Right renal cortex interstitium (tissue), 3 donors: ENCODE results near the gene SDK2. TPM values are rescaled to one million over a fixed set of nuclear protein-coding genes. Genes with fewer than 3 reads are reported as not detected.

Experiments used
- DNase-seq, 3 donors: peaks; one replicate each; pipeline ENCODE4 v3.0.0-alpha.2; 2013; ENCODE audit warnings: low read depth in 3 of 3, low spot score in 2 of 3
- polyA plus RNA-seq, 3 donors: library from polyadenylated mRNA; unstranded; fragments of 120-200 nt; gene quantifications; one replicate each; pipeline ENCODE4 v1.2.1, GENCODE V29; 2013; ENCODE audit not compliant: insufficient read length in 3 of 3

Gene SDK2
- polyA plus RNA-seq, 3 donors: 7.7 to 8.4 (median 8.3) TPM

DNA sequence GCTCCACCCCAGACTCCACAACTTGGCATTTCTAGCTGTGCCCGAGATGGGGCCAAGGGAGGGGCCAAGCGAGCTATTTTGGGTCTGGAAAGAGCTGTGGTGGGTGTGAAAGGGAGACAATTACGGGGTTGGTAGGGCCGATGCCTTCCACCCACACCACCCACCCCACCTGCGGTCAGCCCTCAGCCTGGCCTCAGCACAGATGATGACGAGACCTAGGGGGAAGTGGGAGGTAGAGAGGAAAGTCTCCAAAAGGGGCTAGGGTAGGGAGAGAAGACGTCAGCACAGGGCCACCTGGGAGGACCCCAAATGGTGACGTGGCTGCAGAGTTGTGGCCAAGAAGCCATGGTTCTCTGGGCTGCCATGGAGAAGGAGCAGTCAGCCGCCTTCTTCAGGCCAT is 83.1 kb downstream of the SDK2 start:
- DNase-seq: no peak

DNA sequence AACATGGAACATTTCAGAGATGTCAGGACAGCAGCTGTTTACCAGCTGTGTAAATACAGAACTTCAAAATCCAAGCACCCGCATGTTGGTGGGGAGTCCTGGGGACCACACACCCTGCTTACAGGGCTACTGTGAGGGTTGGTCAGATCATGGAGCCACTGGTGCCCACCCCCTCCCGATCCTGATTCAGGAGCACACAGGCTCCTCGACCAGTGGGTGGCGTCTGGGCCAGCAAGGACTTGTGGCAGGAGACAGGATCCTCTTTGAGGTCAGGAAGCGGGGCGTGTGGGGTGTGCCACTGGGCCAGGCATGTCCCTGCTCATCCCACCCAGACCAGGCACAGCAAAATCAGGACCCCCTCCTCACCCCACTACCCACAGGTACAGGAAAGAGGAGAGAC is 83.6 kb downstream of the SDK2 start:
- no peak for DNase-seq

DNA sequence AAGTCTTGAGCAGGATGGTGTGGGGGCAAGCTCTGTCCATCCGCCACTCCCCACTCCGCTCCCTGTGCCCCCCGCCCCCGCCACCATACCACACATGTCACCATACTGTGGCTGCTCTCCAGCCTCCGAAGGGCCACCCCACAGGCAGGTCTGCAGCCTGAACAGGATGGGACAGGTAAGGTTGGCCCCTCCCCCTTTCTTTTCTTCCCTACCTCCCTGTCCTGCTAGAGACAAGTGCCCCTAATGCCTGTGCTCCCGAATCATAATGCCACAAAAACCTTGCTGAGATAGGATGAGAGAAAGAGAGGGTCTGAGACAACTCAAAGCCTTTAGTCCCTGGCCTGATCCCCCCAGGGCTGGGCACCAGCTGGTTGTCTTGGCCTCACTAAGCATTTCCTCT is 84.7 kb downstream of the SDK2 start:
- DNase-seq: no peak

DNA sequence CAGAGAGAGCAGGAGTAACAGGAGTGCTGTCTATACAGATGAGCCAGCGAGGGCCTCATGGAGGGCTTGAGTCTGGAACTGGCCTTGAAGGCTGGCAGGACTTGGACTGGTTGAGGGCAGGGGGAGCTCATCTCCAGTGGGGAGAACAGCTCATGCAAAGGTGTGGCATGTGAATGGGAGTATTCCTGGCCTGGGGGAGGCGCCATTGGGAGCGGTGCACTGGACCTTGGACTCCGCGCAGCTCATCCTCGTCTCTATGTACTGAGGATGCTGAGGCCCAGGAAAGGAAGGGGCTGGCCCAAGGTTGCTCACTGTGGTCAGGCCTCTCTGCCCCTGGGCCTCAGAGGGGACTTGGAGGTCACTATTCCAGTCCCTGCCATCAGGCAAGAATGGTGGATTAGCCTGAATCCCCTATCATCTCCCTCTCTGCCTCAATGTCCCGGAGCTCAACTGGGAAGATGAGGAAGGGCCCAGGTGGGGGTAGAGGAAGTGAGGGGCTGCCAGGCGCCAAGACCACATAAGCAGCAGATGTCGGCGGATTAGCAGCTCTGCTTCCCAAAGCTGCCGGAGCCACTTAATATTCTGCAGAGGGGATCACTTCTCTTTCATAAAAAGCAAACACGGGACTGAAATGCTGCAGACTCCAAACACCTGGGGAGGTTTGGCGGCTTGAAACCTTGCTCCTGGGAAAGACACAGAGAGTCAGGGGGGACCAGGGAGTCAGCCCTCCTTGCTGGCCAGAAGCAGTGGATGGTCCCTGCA is 88.9 kb downstream of the SDK2 start:
- no peak for DNase-seq

DNA sequence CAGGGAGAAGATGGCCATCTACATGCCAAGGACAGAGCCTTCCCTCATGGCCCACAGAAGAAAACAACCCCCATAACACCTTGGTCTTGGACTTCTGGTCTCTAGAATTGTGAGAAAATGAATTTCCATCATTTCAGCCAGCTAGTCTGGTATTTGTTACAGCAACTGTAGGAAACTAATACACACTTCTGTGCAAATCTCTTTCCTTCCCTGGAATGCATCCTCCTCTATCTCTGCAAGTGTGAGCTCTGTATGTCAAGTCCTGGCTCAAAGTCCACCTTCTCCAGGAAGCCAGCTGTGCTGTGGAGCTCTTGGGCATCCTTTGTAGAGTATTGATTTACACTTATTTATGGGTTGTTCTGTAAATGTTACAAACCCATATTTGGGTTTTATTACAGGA is 89.7 kb downstream of the SDK2 start:
- DNase-seq: no peak

DNA sequence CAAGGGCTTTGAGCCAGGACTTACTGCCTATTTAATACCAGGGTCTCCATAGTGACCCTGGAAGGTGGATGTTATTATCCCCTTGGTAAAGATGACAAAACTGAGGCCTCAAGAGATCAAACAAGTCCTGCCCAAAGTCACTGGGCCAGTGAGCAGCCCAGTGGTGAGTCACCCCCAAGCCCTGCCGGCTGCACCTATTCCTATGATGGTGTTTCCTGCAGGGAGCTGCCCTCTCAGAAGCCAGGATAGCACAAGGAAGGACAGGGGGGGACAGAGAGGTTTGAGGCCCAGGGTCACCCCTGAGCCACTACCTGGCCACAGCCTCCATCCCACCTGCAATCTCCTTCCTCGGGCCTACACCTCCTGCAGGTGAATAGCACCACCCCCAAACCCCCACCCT is 90.9 kb downstream of the SDK2 start:
- no peak for DNase-seq

DNA sequence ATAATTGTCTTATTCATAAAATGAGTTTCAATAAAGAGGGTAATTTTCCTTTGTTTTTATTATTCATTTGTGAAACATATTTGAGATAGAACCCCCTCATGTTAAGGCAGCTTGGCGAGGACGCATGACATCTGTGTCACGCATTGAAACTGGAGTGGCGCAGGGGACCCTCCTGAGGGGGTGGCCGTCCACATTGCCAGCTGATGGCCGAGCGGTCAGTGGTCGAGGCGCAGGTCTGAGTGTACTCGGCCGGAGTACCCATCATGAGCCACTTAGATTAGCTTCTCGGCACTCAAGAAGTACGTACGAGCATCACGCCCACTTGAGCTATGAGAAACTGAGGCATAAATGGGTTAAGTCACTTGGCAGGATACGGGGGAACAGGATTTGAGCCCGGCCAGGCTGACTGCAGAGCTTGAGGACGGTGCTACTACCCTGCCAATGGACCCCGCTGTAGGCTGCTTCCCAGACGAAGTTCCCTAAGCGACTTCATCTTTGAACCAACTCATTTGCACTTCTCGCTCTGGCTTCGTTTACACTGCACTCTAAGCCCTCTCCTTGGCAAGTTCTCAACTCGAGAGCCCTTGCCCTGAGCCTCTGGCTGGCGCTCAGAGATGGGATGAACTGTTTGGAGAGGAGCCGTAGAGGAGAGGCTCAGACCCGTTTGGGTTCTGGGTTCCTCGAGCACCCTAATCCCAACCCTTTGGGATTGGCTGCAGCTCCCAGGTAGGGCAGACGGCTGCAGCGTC is 91.8 kb downstream of the SDK2 start:
- no peak for DNase-seq

DNA sequence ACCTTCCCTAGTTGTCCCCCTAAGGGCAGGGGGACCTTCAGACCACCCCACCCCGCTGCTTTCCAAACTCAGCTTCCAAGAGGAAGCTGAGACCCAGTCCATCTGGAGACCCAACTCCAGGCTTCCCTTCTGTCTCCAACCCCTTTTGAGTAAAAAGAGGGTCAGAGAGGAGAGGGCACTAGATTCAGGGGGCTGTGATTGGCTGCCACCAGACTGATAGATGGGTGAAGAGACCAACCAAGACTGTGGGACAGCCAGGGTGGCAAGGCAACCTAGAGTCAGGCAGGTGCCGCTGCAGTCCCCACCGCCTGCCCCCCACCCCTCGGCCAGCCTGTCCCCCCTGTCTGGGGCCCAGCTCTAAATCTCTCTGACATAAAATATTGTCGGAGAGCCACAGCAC is 92.5 kb downstream of the SDK2 start:
- no peak for DNase-seq

DNA sequence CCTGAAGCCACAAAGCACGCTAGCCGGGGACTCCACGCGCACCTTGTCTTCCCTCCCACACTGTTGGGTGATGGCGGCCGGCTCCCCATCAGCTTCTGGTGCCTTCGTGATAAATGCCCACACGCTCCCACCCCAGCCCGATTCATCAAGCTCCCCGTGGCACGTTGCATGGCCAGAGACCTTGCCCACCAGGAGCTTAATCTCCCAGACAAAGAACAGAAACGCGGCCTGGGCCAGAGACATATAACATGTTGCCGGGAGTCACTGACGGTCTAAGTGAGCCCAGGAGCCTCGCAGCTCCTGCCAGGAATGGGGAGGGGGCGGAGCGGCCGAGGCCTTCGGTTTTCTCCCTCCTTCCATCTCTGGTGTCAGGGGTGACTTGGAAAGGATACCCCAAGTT is 93.1 kb downstream of the SDK2 start:
- no peak for DNase-seq

DNA sequence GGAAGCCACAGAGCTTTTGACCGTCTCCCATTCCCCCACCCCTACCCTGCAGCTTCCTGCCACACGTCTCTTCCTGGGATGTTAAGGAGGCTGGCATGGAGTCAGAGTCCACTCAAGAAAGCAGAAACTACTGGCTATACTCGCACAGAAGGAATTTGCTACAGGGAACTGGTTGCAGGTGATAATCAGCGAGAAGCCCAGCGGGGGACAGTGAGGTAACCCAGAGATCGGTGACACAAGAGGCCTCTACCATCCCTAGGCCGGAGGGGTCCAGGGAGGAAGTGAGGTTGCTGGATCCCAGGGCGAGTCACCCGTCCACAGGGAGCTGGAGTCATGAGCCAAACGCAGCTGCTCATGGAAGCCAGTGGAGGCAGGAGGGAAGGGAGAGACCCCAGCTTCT is 93.7 kb downstream of the SDK2 start:
- DNase-seq: no peak

DNA sequence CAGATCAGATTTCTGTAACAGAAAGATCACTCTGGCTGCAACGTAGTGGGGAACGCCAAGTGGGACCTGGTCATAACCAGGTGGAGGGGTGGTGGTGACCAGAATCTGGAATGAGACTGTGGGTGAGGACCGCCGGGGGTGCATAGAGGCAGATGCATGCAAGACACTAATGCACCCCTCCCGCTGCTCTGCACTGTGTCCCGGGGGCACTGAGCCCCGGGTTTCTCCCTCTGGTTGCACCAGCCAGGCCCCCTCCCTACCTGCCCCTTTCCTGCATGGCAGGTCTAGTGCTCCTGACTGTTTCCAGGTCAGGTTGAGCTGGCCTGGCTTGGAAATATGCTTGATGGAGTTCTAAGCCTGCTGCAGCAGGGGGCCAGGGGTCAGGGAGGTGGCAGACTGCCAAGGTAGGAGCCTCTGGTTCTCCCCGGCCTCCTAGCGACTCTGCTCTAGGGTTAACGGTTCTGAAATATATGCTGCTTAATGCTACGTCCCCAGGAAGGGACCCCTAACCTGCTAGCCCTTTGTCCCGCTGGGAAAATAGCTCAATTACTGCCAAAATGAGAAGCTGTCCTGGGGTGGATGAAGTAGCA is 94.3 kb downstream of the SDK2 start:
- DNase-seq: no peak

DNA sequence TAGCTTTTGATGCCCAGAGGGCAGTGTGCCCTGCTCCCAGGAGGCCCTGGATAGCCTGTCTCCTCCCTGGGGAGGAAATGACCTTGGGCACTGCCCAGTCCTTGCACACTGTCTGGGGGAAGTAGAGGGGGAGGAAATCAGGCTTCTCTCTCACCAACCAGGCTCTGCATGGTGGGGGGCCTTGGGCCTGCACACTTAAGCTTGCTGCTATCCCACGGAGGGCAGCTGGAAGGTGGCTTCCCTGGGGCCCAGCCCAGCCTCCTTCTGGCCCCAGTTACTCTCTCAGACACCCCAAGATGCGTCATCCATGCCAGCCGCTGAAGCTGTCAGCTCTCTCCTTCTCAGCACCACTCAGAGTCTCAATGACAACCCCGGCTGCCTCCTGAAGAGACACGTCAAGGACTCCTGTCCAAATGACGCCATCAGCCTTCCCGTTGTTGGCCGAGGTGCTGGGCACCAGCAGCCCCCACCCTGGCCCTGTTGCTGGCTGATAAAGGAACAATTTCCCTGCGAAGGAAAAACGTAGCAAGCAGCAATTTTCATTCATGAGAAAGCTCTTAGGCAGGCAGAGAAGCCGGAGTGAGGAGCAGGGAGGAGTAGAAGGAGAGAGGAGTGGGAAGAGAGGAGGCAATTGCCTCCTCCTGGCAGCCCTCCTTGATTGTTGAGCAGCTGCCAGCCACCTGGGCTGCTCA is 95.5 kb downstream of the SDK2 start:
- DNase-seq: no peak

DNA sequence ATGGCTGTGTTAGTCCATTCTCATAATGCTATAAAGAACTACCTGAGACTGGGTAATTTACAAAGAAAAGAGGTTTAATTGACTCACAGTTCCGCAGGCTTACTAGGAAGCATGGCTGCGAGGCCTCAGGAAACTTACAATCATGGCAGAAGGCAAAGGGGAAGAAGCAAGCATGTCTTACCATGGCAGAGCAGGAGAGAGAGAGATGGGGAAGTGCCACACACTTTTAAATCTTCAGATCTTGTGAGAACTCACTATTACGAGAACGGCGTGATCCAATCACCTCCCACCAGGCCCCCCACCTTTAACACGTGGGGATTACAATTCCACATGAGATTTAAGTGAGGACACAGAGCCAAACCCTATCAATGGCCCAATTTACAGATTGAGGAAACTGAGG is 96.5 kb downstream of the SDK2 start:
- DNase-seq: no peak

DNA sequence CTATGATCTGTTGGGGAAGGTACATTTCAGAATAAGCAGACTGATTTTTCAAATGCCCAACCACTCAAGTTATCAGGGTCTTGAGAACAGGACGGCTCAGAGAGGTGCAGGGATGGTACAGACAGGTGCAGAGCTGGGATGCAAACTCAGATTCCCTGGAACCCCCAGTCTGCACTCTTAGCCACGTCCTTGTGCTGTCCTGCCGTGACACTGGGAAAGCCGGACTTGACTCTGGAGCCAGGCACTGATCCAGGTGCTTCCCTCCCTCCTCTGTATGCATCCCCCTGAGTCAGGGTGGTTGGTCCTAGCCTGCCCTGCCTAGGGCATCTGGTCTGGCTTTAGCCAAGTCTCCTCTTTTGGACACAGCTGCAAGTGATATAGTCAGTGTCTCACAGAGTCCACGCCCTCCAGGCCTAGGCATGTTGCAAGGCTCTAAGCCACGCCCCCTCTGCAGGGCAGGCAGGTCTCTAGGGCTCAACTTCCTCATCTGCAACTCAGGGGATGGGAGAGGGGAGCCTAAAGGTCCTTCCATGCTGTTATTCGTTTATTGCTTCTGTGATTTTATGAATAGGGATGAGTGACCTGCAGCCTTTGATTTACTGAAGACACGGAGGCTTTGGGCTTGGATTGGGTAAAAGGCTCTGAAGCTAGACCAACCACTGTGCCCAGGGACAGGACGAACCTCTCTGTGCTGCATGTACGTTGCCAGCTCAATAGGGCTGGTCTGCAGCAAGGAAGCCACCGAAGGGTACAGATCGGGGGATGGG is 97.3 kb downstream of the SDK2 start:
- DNase-seq: no peak

DNA sequence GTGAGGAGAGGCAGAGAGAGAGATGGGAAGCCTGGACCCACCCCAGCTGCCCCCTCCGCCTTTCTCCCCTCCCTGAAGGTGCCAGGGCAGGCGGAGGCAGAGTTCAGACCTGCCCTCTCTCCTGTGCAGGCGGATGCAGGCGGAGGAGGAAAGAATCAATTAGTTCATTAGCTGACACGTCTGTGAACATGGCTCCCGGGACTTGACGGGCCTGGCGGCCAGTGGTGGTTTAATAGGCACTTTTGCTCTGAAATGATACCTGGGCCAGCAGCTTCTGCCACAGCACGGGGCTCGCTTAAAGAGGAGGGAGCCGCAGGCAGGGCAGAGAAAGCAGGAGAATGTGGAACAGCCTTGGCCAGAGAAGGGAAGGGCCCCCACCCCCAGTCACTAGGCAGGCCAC is 98.1 kb downstream of the SDK2 start:
- DNase-seq: no peak

DNA sequence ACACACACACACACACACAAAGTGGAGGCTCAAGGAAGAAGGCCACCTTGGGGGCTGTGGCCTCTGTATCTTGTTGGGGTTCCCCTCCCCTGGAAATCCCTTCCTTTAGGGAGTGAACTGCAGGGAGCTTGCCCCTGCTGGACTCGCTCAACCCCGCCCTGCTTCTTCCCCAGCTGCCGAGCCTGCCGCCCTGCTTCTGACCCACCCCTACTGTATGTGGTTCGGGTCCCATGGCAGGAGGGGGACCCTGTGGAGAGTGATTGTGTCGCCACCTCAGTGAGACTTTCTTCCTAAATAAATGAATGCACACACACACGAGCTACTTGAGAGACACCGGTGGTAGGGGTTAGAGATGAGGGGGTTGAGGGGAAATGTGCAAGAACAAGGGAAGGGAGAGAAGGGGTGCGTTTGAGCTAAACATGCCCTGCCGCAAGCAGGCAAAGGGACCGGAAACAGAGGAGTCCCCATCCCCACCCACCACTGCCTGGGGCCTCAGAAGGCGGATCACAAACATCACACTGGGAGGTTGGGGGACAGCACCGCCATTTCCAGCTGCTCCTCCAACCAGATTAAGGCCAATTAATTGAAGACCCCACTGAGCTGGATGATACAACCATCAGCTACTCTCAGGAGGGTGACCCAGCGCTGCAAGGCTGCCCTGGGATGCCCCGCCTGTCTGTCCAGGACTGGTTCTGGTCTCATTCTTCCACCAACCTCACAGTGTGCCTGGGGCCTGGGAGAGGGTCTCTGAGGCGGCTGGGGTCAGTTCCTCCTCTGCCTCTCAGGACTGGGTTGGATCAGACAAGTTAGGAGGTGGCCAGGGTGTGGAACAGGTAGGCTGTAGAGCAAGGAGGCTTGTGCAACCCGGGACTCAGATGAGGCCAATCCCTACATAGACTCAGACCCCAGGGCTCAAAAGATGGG is 98.9 kb downstream of the SDK2 start:
- DNase-seq: no peak

DNA sequence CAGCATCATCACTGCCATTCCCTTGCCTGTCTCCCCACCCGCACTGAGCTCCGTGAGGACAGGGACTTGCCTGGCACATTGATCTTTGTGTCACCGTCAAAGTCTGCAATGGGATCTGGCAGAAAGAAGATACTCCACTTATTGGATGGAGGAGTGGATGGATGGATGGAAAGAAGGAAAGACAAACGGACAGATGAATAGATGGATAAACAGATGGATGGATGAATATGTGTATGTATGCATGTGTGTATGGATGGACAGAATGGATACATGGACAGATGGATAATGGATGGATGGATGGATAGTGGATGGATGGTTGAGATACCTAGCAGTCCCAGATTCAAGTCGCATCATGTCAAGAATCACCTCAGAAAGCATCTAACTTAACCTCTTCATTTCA is 99.9 kb downstream of the SDK2 start:
- no peak for DNase-seq

DNA sequence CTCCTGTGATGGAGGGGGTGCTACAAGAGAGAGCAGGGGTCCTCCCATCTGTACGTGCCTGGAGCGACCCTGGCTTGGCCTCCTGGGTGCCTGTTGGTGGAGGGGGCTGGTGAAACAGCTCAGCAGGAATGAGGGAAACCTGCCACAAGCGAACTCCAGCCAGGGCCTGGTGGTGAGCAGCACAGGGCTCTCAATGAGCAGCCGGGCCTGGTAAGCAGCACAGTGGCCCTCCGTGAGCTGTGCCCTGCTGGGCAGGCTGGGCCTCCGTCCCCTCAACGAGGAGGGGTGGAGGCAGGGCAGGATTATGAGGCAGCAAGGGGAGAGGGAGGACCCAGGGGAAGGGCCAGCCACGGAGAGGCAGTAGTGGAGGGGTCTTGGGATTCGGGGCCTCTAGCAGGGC is 101.9 kb downstream of the SDK2 start:
- DNase-seq: no peak

DNA sequence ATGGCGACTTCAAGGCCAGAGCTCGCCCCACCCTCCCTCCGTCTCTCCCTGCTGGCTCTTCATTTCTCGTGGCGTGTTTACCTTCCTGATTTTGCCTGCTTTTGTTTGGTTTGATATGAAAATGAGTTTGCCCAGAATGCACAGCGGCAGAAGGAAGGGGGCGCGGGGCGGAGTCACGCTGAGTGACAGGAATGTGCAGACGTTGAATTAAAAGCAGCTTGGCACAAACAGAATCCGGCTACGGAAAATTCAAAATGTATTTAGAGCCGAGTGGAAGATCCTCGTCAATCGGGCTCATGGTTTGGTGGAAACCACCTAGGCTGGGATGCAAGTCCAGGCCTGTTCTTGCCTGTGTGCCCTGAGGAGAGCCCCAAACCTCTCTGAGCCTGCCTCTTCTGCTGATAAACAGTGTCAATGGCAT is 102.7 kb downstream of the SDK2 start:
- DNase-seq: no peak

DNA sequence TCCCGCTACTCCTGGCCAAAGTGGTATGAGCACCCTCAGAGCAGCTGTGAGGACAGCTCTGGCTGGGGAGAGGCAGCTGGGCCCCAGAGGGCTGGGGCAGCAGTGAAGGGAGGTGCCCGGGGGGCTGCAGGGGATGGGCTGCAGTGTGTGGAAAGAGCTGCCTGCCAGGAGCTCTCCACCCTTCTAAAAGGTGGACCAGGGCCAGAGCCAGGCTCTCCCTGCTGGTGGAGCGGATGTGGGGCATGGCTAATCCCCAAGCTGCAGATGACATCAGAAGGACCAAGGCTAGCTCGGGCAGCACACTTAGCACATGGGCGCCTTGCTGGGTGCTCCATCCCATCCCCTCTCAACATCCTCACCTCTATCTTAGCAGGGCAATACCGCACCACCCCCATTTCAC is 103.1 kb downstream of the SDK2 start:
- no peak for DNase-seq
